GM13976 (cell line): ENCODE measurements around the gene SELENOK.

Experiments used
- DNase-seq: peaks from one replicate; pipeline ENCODE4 v3.0.0; 2012; ENCODE audit warnings: low spot score
- CTCF ChIP-seq: IDR thresholded peaks from 2 replicates; pipeline ENCODE4 v1.5.1; 2012; ENCODE audit warnings: borderline replicate concordance, mild to moderate bottlenecking; ENCODE audit not compliant: insufficient read depth; ENCODE audit errors: extremely low read depth, missing control alignments, control extremely low read depth
- in situ Hi-C: fragments of 300-500 bp; cut with MboI; formaldehyde crosslinking; loops from one replicate; pipeline ENCODE4 v1.12.0; 2022; ENCODE audit warnings: low sequenced_read_pairs, mixed read lengths, inconsistent platforms; ENCODE audit not compliant: unreplicated experiment

Gene SELENOK

GRCh38 chr3:53836084-53836872 is 55.4 kb downstream of the SELENOK start:
- in situ Hi-C loops = no loop called here
- no peak for DNase-seq
- TF ChIP-seq CTCF = no peak

- DNase-seq = no peak
- TF ChIP-seq CTCF = no peak
- in situ Hi-C loops = no loop called here
Measured at GRCh38 chr3:53835257-53835656, 56.4 kb downstream of the SELENOK start.

DNA sequence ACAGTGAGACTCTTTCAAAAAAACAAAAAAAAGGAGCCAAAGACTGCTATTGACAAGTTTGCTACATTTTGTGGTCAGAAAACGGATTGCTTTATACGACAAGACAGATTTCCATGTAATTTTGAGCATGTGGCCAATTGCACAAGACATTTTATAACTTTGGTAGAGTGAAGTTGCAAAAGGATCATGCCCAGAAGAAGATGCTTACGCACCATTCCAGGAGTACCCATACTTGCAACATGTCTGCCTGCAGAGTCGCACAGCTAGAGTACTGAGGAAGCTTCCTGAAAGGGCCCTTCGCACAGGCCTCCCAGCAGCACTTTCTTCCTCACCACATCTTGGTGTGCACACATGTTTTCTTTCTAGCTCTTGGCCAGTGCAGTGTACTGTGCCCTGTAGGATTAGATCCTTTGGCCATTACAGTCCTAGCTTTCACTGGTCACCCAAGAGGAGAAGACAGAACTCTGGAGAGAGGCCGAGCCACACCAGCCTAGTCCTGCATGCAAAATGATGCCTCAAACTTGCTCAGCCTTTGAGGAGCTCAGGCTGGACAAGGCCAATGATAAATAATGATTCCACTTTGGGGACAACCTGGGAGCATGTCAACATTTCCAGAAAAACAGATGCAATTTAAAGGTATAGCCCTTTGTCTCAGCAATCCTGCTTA is 57.1 kb downstream of the SELENOK start:
- DNase-seq = no peak
- no peak for TF ChIP-seq CTCF
- in situ Hi-C loops = no loop called here
